Stimulated activated CD4-positive, alpha-beta T cell treated with anti-CD3 and anti-CD28 coated beads, TNF-alpha, amount 100 ng/mL, for 24 hours (primary cell): ENCODE data around the gene ZMYND15.

Source experiments
- DNase-seq, 3 experiments: peaks; one replicate each; pipeline ENCODE4 v3.0.0-alpha.2; 2020; ENCODE audit warnings: low read depth in 3 of 3

The ZMYND15 gene

DNA sequence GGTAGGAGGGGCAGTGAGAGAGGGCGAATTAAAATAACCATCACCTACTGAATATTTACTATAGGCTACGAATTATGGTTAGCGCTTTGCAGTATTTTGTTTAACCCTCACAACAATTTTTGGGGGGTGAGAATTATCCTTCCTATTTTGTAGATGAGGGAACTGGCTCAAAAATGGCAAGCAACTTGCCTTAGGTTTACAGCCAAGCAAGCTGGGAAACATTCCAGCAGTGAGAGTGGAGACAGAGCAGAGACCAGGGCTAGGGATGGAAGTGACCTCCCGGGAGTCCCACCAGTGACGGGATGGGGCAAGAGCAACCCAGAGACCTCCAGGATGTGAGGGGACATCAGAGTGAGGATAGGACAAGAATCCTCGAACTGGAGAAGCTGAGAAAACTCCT, 46.9 kb downstream of the ZMYND15 start:
- DNase-seq, result no peak

DNA sequence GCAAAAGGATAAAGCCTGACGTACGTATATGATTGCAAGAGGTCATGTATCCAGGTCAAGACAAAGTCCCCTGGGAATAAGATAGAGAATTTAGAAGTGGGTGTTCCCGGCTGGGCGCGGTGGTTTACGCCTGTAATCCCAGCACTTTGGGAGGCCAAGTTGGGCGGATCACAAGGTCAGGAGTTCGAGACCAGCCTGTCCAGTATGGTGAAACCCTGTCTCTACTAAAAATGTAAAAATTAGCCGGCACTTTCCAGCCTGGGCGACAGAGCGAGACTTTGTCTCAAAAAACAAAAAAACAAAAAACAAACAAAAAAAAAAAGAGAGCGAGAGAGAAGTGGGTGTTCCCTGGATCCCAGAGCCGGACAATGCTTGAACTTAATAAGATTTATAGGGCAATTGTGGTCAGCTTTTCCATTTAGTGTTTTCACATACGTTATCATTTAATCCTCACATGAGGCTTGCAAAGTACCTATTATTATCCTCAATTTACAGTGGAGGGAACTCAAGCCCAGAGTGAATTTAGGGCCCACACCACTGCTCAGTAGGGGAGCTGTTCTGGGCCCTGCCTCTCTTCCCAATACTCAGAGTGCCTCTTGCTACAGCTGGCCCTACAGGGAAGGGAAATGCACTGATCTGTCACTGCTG, 48.6 kb downstream of the ZMYND15 start:
- DNase-seq, result no peak

DNA sequence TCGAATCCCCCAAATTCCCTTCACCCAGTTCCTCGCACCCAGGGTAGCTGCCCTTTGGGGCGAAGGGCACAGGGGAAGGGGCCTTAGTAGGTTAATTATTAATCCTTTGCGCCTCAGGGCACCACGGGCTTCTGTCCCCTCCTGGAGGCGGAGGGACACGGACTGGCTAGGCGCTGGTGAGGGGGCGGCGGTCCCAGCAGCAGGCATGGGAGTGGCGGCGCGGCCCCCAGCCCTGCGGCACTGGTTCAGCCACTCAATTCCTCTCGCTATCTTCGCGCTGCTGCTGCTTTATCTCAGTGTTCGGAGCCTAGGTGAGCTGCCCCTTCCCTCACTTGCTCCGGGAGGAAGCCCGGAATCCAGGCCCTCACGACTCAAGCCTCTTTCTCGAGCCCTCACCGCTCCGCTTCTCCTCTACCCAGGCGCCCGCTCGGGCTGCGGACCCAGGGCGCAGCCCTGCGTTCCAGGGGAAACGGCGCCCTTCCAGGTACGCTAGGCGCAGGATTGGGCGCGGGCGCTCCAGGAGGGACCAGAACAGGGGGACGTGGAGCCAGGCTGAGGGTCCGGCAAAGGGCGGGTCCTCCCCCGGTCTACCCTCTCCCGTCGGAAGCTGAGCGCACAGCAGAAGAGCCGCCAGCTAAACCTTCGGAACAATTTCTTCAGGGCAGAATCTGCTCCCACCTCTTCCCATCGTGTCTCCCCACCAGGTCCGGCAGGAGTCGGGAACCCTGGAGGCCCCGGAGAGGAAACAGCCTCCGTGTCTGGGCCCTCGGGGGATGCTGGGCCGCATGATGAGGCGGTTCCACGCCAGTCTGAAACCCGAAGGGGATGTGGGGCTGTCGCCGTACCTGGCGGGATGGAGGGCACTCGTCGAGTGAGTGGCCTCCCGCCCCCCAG, 49.4 kb downstream of the ZMYND15 start, which contains the start of gene GLTPD2:
GLTPD2 (plus strand) TSS at position 158 of the 894 bp plus-strand sequence; CDS start at position 206, 48 bp downstream.
- DNase-seq, result no peak

DNA sequence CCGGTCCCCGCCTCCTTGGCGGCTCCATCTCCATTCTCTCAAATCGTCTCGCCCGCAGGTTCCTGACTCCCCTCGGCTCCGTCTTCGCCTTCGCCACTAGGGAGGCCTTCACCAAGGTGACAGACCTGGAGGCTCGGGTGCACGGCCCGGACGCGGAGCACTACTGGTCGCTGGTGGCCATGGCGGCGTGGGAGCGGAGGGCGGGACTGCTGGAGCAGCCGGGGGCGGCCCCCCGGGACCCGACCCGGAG, 50.0 kb downstream of the ZMYND15 start:
- no peak for DNase-seq

DNA sequence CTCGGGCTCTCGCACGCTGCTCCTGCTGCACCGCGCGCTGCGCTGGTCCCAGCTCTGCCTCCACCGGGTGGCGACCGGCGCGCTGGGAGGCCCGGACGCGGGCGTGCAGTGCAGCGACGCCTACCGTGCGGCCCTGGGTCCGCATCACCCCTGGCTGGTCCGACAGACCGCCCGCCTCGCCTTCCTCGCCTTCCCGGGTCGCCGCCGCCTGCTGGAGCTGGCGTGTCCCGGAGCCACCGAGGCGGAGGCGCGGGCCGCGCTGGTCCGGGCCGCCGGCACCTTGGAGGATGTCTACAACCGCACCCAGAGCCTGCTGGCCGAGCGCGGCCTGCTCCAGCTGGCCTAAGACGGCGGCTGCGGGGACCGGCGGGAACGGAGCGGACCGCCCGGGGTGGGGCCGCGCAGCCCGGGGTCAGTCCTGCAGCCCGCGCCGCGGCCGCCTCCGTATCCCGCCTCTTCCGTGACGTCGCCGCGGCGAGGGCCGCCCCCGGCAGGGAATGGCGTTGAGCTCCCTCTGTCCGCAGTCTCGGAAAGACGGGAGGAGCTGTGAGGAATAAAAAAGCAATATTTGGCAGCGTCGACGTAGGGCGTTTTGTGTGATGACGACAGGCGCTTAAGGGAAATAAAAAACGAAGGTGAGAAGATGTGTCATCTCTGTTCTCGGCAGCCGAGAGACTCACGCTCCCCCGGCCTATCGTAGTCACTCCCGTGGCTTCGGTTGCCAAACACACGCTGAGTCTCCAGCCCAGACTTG, 50.5 kb downstream of the ZMYND15 start:
- peak; percentile 58 to 81 (median 59) for DNase-seq

DNA sequence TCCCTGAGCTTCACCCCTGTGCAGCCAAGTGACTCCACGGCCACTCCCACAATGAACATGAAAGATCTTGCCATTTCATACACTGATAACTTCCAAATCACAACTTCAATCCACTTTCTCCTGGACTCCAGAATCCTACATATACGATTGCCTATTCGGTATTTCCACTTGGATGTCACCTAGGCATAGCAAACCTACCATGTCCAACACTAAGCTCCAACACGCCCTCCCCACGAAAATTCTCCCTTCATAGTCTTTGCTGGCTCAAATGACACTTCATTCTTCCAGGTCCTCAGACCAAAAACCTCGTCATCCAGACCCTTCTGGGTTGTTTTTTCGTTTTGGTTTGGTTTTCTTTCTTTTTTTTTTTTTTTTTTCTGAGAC, 51.1 kb downstream of the ZMYND15 start:
- DNase-seq, result no peak

DNA sequence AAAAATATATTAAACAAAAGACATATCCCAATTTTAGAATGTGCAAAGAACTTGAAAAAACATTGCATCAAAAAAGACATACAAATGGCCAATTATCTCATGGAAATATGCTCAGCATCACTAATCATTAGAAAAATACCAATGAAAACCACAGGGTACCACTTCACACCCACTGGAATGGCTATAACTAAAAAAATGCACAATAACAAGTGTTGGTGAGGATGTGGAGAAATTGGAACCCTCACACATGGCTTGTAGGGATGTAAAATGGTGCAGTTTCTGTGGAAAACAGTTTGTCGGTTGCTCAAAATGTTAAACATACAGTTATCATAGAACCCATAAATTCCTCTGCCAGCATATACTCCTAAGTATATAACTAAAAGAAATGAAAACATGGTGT, 55.5 kb downstream of the ZMYND15 start:
- DNase-seq, result no peak
